Liver (tissue), 9 donors: ENCODE measurements around the gene PTPRN2. TPM values are rescaled to one million over a fixed set of nuclear protein-coding genes. Genes with fewer than 3 reads are reported as not detected.

ENCODE experiments used
- DNase-seq: peaks from one replicate; pipeline ENCODE4 v3.0.0-alpha.2; 2017; ENCODE audit warnings: low spot score
- H3K27ac ChIP-seq, 2 donors: one replicate each; pipeline ENCODE4 v1.7.0; 2013; ENCODE audit warnings: inconsistent platforms in 2 of 2, low read length in 2 of 2, control low read depth in 1 of 2, low read depth in 1 of 2, mild to moderate bottlenecking in 1 of 2
- H3K27me3 ChIP-seq, 4 donors: one replicate each; pipeline versions ENCODE4 v1.6.1 to v1.7.0; 2013; ENCODE audit warnings: low read length in 3 of 4, inconsistent platforms in 1 of 4, mild to moderate bottlenecking in 1 of 4, moderate library complexity in 1 of 4; ENCODE audit not compliant: control insufficient read depth in 4 of 4, insufficient read depth in 4 of 4
- H3K36me3 ChIP-seq, 4 donors: one replicate each; pipeline versions ENCODE4 v1.6.1 to v1.7.0; 2013; ENCODE audit warnings: low read length in 3 of 4, mild to moderate bottlenecking in 3 of 4, low read depth in 1 of 4, moderate library complexity in 1 of 4; ENCODE audit not compliant: control insufficient read depth in 4 of 4, insufficient read depth in 3 of 4
- H3K4me1 ChIP-seq, 4 donors: one replicate each; pipeline versions ENCODE4 v1.6.1 to v1.7.0; 2013; ENCODE audit warnings: low read length in 3 of 4, mild to moderate bottlenecking in 3 of 4, moderate library complexity in 1 of 4; ENCODE audit not compliant: control insufficient read depth in 4 of 4, insufficient read depth in 4 of 4
- H3K4me3 ChIP-seq, 3 donors: one replicate each; pipeline versions ENCODE4 v1.6.1 to v1.7.0; 2013; ENCODE audit warnings: low read length in 3 of 3, control low read depth in 1 of 3, low read depth in 1 of 3, mild to moderate bottlenecking in 1 of 3
- H3K9ac ChIP-seq, 2 donors: one replicate each; pipeline ENCODE4 v1.7.0; 2013; ENCODE audit warnings: low read length in 2 of 2, mild to moderate bottlenecking in 2 of 2, moderate library complexity in 2 of 2, control low read depth in 1 of 2, low read depth in 1 of 2
- H3K9me3 ChIP-seq, 4 donors: one replicate each; pipeline versions ENCODE4 v1.6.1 to v1.7.0; 2013; ENCODE audit warnings: low read length in 3 of 4; ENCODE audit not compliant: control insufficient read depth in 4 of 4
- EGR1 ChIP-seq, 2 donors: IDR thresholded peaks; 2 replicates each; pipeline ENCODE4 v1.6.1; 2016 to 2018; ENCODE audit warnings: antibody characterized with exemption in 2 of 2, low read depth in 2 of 2
- FOXA1 ChIP-seq: IDR thresholded peaks from 2 replicates; pipeline ENCODE4 v1.6.1; 2016; ENCODE audit warnings: antibody characterized with exemption
- FOXA2 ChIP-seq: IDR thresholded peaks from 2 replicates; pipeline ENCODE4 v1.6.1; 2016; ENCODE audit warnings: antibody characterized with exemption
- HNF4G ChIP-seq: IDR thresholded peaks from 2 replicates; pipeline ENCODE4 v1.6.1; 2016; ENCODE audit warnings: antibody characterized with exemption
- JUND ChIP-seq, 2 donors: IDR thresholded peaks; 2 replicates each; pipeline ENCODE4 v1.6.1; 2016; ENCODE audit warnings: antibody characterized with exemption in 2 of 2
- NR2F2 ChIP-seq: IDR thresholded peaks from 2 replicates; pipeline ENCODE4 v1.6.1; 2016; ENCODE audit warnings: antibody characterized with exemption
- RAD21 ChIP-seq, 2 donors: IDR thresholded peaks; 2 replicates each; pipeline ENCODE4 v1.6.1; 2016; ENCODE audit warnings: antibody characterized with exemption in 2 of 2, mild to moderate bottlenecking in 2 of 2
- RXRA ChIP-seq, 2 donors: IDR thresholded peaks; 2 replicates each; pipeline ENCODE4 v1.6.1; 2017 to 2018; ENCODE audit warnings: antibody characterized with exemption in 2 of 2, mild to moderate bottlenecking in 1 of 2
- YY1 ChIP-seq: IDR thresholded peaks from 2 replicates; pipeline ENCODE4 v1.6.1; 2016; ENCODE audit warnings: antibody characterized with exemption, mild to moderate bottlenecking
- WGBS: extraction: QIAGEN DNeasy Blood & Tissue Kit; methylation state at CpG from one replicate; pipeline ENCODE4 v1.1.7; 2013; 5-methylcytosine and 5-hydroxymethylcytosine counted together
- polyA plus RNA-seq, 2 donors: library from polyadenylated mRNA; stranded (reverse) in 1 of 2; unstranded in 1 of 2; fragments of 200-250 nt in 1 of 2; fragments of >200 nt in 1 of 2; fragmentation: Nextera tagmentation in 1 of 2; extraction: Ambion mirVana in 1 of 2; gene quantifications; one replicate each; pipeline versions ENCODE4 v1.2.1 to v1.2.3, GENCODE V29; 2013 to 2015
- total RNA-seq, 2 donors: library from RNA; depleted of rRNA; stranded (reverse); fragments of >200 nt; gene quantifications; one replicate each; pipeline ENCODE4 v1.2.3, GENCODE V29; 2014
- TF ChIP-seq, protein P1 (sequence below): IDR thresholded peaks from 2 replicates; pipeline ENCODE4 v1.6.1; 2016; ENCODE audit warnings: antibody characterized with exemption, mild to moderate bottlenecking
- TF ChIP-seq, protein P2 (sequence below): IDR thresholded peaks from 2 replicates; pipeline ENCODE4 v1.6.1; 2016; ENCODE audit warnings: antibody characterized with exemption
- TF ChIP-seq, protein P3 (sequence below): IDR thresholded peaks from 2 replicates; pipeline ENCODE4 v1.6.1; 2016; ENCODE audit warnings: antibody characterized with exemption
- TF ChIP-seq, protein P4 (sequence below): IDR thresholded peaks from 2 replicates; pipeline ENCODE4 v1.6.1; 2016; ENCODE audit warnings: antibody characterized with exemption
- TF ChIP-seq, protein P5 (sequence below): fragments of 150-350 bp; IDR thresholded peaks from 2 replicates; pipeline ENCODE4 v1.5.1; 2017; ENCODE audit warnings: improper control_type of control experiment, low read depth, low read length; ENCODE audit not compliant: missing input control
- donor health status: healthy.
- donor health status: healthy.
- donor health status: healthy.
- donor health status: healthy.
- donor health status: healthy.

The PTPRN2 gene
- total and polyA plus RNA-seq, 4 donors, result 0.75 to 1.9 (median 1.1) TPM

DNA sequence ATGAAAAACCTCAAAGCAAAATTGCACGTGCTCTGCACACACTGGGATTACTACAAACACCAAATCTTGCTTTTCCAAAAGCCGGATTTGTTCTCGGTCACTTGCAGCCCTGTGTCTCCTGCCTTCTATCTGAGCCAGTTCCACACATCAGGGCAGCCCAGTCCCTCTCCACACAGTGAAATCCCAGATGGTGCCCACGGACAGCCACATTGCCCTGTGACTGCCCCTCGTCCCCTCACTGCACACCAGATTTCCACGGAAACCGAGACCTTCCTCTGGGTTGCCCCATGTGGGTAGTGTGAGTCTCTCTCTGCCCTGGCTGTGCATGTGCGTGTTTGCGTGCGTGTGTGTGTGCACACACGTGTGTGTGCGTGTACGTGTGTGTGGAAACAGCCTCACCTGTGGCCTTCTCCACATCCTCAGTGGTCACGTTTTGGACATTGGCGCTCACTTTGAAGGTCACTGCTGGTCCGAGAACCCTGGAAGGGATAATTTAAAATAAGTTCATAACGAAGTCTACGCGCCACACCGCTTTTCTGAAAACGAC, 506.7 kb downstream of the PTPRN2 start:
- Histone ChIP-seq H3K4me1 (no peaks in the 10 kb centered on the region), H3K27me3 (no peaks in the 10 kb centered on the region), H3K27ac (no peak overlapping the region), H3K9ac (no peak overlapping the region), H3K4me3 (no peak overlapping the region), H3K36me3 (no peaks in the 10 kb centered on the region), H3K9me3 (no peaks in the 10 kb centered on the region)
- no peak for DNase-seq
- TF ChIP-seq YY1, result no peak
- TF ChIP-seq FOXA1, result no peak
- no peak for TF ChIP-seq RXRA (IDR thresholded peaks at IDR 0.05)
- no peak for TF ChIP-seq HNF4G
- TF ChIP-seq, protein P1, sequence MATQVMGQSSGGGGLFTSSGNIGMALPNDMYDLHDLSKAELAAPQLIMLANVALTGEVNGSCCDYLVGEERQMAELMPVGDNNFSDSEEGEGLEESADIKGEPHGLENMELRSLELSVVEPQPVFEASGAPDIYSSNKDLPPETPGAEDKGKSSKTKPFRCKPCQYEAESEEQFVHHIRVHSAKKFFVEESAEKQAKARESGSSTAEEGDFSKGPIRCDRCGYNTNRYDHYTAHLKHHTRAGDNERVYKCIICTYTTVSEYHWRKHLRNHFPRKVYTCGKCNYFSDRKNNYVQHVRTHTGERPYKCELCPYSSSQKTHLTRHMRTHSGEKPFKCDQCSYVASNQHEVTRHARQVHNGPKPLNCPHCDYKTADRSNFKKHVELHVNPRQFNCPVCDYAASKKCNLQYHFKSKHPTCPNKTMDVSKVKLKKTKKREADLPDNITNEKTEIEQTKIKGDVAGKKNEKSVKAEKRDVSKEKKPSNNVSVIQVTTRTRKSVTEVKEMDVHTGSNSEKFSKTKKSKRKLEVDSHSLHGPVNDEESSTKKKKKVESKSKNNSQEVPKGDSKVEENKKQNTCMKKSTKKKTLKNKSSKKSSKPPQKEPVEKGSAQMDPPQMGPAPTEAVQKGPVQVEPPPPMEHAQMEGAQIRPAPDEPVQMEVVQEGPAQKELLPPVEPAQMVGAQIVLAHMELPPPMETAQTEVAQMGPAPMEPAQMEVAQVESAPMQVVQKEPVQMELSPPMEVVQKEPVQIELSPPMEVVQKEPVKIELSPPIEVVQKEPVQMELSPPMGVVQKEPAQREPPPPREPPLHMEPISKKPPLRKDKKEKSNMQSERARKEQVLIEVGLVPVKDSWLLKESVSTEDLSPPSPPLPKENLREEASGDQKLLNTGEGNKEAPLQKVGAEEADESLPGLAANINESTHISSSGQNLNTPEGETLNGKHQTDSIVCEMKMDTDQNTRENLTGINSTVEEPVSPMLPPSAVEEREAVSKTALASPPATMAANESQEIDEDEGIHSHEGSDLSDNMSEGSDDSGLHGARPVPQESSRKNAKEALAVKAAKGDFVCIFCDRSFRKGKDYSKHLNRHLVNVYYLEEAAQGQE, result no peak
- TF ChIP-seq EGR1 (IDR thresholded peaks at IDR 0.05; ENCODE audit: low read depth in 2 of 2), result no peak
- TF ChIP-seq FOXA2, result no peak
- no peak for TF ChIP-seq JUND (IDR thresholded peaks at IDR 0.05)
- TF ChIP-seq, protein P2, sequence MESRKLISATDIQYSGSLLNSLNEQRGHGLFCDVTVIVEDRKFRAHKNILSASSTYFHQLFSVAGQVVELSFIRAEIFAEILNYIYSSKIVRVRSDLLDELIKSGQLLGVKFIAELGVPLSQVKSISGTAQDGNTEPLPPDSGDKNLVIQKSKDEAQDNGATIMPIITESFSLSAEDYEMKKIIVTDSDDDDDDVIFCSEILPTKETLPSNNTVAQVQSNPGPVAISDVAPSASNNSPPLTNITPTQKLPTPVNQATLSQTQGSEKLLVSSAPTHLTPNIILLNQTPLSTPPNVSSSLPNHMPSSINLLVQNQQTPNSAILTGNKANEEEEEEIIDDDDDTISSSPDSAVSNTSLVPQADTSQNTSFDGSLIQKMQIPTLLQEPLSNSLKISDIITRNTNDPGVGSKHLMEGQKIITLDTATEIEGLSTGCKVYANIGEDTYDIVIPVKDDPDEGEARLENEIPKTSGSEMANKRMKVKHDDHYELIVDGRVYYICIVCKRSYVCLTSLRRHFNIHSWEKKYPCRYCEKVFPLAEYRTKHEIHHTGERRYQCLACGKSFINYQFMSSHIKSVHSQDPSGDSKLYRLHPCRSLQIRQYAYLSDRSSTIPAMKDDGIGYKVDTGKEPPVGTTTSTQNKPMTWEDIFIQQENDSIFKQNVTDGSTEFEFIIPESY, result no peak
- TF ChIP-seq, protein P3, sequence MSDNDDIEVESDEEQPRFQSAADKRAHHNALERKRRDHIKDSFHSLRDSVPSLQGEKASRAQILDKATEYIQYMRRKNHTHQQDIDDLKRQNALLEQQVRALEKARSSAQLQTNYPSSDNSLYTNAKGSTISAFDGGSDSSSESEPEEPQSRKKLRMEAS, result no peak
- no peak for TF ChIP-seq RAD21 (IDR thresholded peaks at IDR 0.05)
- TF ChIP-seq, protein P4, sequence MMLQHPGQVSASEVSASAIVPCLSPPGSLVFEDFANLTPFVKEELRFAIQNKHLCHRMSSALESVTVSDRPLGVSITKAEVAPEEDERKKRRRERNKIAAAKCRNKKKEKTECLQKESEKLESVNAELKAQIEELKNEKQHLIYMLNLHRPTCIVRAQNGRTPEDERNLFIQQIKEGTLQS, result no peak
- TF ChIP-seq, protein P5, sequence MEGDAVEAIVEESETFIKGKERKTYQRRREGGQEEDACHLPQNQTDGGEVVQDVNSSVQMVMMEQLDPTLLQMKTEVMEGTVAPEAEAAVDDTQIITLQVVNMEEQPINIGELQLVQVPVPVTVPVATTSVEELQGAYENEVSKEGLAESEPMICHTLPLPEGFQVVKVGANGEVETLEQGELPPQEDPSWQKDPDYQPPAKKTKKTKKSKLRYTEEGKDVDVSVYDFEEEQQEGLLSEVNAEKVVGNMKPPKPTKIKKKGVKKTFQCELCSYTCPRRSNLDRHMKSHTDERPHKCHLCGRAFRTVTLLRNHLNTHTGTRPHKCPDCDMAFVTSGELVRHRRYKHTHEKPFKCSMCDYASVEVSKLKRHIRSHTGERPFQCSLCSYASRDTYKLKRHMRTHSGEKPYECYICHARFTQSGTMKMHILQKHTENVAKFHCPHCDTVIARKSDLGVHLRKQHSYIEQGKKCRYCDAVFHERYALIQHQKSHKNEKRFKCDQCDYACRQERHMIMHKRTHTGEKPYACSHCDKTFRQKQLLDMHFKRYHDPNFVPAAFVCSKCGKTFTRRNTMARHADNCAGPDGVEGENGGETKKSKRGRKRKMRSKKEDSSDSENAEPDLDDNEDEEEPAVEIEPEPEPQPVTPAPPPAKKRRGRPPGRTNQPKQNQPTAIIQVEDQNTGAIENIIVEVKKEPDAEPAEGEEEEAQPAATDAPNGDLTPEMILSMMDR, result no peak
- TF ChIP-seq NR2F2, result no peak
- WGBS, result 86% methylated on average over 21 of the region's 21 CpGs
